Measurements from ENCODE around the gene GGACT.
"Not testable (repeated sequence)": the region's sequence is repeated elsewhere in the genome, so short reads cannot be mapped to it uniquely, and the experiment has no call there.

The GGACT gene

GRCh38 chr13:100588331-100589177 is at the start of gene GGACT:
TSS of gene GGACT (minus strand) at chr13:100588789. CDS start at chr13:100532591, 56,198 bp downstream.
- peak; percentile 56 to 67 for DNase-seq (ENCODE audit: low read depth in 2 of 2, low spot score in 1 of 2)

GRCh38 chr13:100637796-100638195 is 49.2 kb upstream of the GGACT start:
- no peak for DNase-seq (ENCODE audit: low read depth in 2 of 2, low spot score in 1 of 2)

GRCh38 chr13:100637380-100637779 is 48.8 kb upstream of the GGACT start:
- DNase-seq (ENCODE audit: low read depth in 2 of 2, low spot score in 1 of 2) = no peak

GRCh38 chr13:100636441-100636840 is 47.9 kb upstream of the GGACT start:
- DNase-seq (ENCODE audit: low read depth in 2 of 2, low spot score in 1 of 2) = no peak

- DNase-seq (ENCODE audit: low read depth in 2 of 2, low spot score in 1 of 2) = no peak
These were observed 47.4 kb upstream of the GGACT start for GRCh38 chr13:100636004-100636403.

GRCh38 chr13:100634696-100635095 is 46.1 kb upstream of the GGACT start:
- no peak for DNase-seq (ENCODE audit: low read depth in 2 of 2, low spot score in 1 of 2)

- DNase-seq (ENCODE audit: low read depth in 2 of 2, low spot score in 1 of 2) = no peak
These were observed 44.9 kb upstream of the GGACT start for GRCh38 chr13:100633461-100633860.

GRCh38 chr13:100630555-100630954 is 42.0 kb upstream of the GGACT start:
- DNase-seq (ENCODE audit: low read depth in 2 of 2, low spot score in 1 of 2) = no peak

- no peak for DNase-seq (ENCODE audit: low read depth in 2 of 2, low spot score in 1 of 2)
These were observed 38.5 kb upstream of the GGACT start for GRCh38 chr13:100627120-100627519.

- DNase-seq (ENCODE audit: low read depth in 2 of 2, low spot score in 1 of 2) = no peak
These were observed 36.9 kb upstream of the GGACT start for GRCh38 chr13:100625447-100625846.

GRCh38 chr13:100620792-100621191 is 32.2 kb upstream of the GGACT start:
- DNase-seq (ENCODE audit: low read depth in 2 of 2, low spot score in 1 of 2) = no peak

GRCh38 chr13:100619940-100620339 is 31.4 kb upstream of the GGACT start:
- no peak for DNase-seq (ENCODE audit: low read depth in 2 of 2, low spot score in 1 of 2)

GRCh38 chr13:100618897-100619296 is 30.3 kb upstream of the GGACT start:
- not testable (repeated sequence) for DNase-seq (ENCODE audit: low read depth in 2 of 2, low spot score in 1 of 2)

GRCh38 chr13:100613031-100613430 is 24.4 kb upstream of the GGACT start:
- no peak for DNase-seq (ENCODE audit: low read depth in 2 of 2, low spot score in 1 of 2)

GRCh38 chr13:100611678-100612492 is 23.3 kb upstream of the GGACT start:
- DNase-seq (ENCODE audit: low read depth in 2 of 2, low spot score in 1 of 2) = peak in 1 of 2 donors; percentile 6

GRCh38 chr13:100610391-100611347 is 22.1 kb upstream of the GGACT start:
- no peak for DNase-seq (ENCODE audit: low read depth in 2 of 2, low spot score in 1 of 2)

GRCh38 chr13:100608906-100609305 is 20.3 kb upstream of the GGACT start:
- no peak for DNase-seq (ENCODE audit: low read depth in 2 of 2, low spot score in 1 of 2)

GRCh38 chr13:100608489-100608888 is 19.9 kb upstream of the GGACT start:
- no peak for DNase-seq (ENCODE audit: low read depth in 2 of 2, low spot score in 1 of 2)

- DNase-seq (ENCODE audit: low read depth in 2 of 2, low spot score in 1 of 2) = no peak
These were observed 16.5 kb upstream of the GGACT start for GRCh38 chr13:100604918-100605710.

GRCh38 chr13:100602493-100603111 is 14.0 kb upstream of the GGACT start:
- no peak for DNase-seq (ENCODE audit: low read depth in 2 of 2, low spot score in 1 of 2)

Measured in stimulated activated CD8-positive, alpha-beta memory T cell treated with anti-CD3 and anti-CD28 coated beads, Interleukin-4, amount 100 ng/mL, for 4 hours (primary cell).